Epidermal melanocyte (primary cell): ENCODE data around the gene NRP2.
A peak's percentile ranks its signal among the peaks of the same experiment; 100 is the strongest.

ENCODE experiments used
- DNase-seq: peaks from one replicate; pipeline ENCODE4 v3.0.0; 2011; ENCODE audit warnings: low spot score; ENCODE audit not compliant: insufficient read length

Gene NRP2

GRCh38 chr2:205658572-205658971, 23.7 kb upstream of the NRP2 start:
- no peak for DNase-seq

GRCh38 chr2:205659922-205660321, 22.4 kb upstream of the NRP2 start:
- DNase-seq = no peak

GRCh38 chr2:205660521-205661124, 21.7 kb upstream of the NRP2 start:
- DNase-seq = no peak

- no peak for DNase-seq
These were observed 21.0 kb upstream of the NRP2 start for GRCh38 chr2:205661281-205661680.

GRCh38 chr2:205662206-205662965, 19.9 kb upstream of the NRP2 start:
- no peak for DNase-seq

- DNase-seq = no peak
These were observed 16.5 kb upstream of the NRP2 start for GRCh38 chr2:205665791-205666190.

- no peak for DNase-seq
These were observed 12.0 kb upstream of the NRP2 start for GRCh38 chr2:205670292-205670691.

GRCh38 chr2:205673312-205673711, 9.0 kb upstream of the NRP2 start:
- no peak for DNase-seq

- peak; percentile 86 for DNase-seq
These were observed 6.3 kb upstream of the NRP2 start for GRCh38 chr2:205675861-205676516.

GRCh38 chr2:205678541-205679142, 3.7 kb upstream of the NRP2 start:
- DNase-seq = no peak

GRCh38 chr2:205679410-205680009, 2.8 kb upstream of the NRP2 start:
- no peak for DNase-seq

GRCh38 chr2:205680067-205680466, 2.2 kb upstream of the NRP2 start:
- DNase-seq = peak; percentile 46

- no peak for DNase-seq
These were observed 1.4 kb upstream of the NRP2 start for GRCh38 chr2:205680903-205681302.

GRCh38 chr2:205681401-205682238, 681 bp upstream of the NRP2 start:
- DNase-seq = no peak

- no peak for DNase-seq
These were observed 735 bp downstream of the NRP2 start for GRCh38 chr2:205682971-205683501.

GRCh38 chr2:205683502-205684367, 1.4 kb downstream of the NRP2 start:
- no peak for DNase-seq

GRCh38 chr2:205684871-205685313, 2.6 kb downstream of the NRP2 start:
- no peak for DNase-seq

GRCh38 chr2:205685314-205686055, 3.2 kb downstream of the NRP2 start:
- no peak for DNase-seq
